Skeletal muscle cell (primary cell): ENCODE results near the gene SUPT20HL1.

Source experiments
- DNase-seq: peaks from one replicate; pipeline ENCODE4 v3.0.0-alpha.2; 2010; ENCODE audit warnings: low read depth
- H3K4me3 ChIP-seq: 2 replicates; pipeline ENCODE4 v1.5.1; 2011; ENCODE audit warnings: low read depth, mild to moderate bottlenecking, control low read depth, low read length, moderate library complexity

SUPT20HL1 gene

DNA sequence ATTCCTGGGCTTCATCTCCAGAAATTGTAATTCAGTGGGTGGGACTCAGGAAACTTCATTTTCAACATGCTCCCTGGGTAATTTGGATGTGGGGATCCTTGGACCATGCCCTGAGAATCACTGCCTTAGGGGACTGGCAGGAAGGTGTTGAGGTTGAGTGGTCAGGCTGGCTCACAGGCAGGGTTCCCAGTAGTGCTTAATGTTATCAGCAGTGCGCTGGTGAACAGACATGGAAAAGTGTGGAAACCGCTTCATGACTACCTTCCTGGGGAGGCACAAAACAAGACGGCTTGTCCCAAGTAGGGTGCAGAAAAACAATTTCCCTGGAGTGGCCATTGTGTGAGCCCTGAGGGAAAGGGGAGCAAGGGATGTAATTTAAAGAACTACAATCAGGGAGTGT lies 31.4 kb downstream of the SUPT20HL1 start:
- no peak overlapping the region for H3K4me3 ChIP-seq
- no peak for DNase-seq

DNA sequence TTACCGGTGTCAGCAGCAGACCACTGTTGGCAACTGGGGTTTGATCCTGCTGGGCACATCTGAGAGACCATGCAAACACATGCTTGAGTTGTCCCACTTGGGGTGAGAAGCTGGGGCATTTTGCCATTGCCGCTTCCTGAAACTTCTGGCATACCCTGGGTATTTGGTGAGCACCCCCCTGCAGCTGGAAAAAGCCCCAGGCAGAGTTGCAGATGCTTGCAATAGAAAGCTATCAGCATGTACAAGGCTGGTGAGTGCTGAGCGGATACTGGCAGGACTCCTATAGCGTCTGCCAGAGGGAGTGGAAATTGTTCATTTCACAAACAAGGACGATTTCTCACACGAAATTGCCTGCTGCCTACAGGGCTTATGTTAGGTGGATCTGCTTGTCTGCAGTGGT lies 32.3 kb downstream of the SUPT20HL1 start:
- DNase-seq: no peak

DNA sequence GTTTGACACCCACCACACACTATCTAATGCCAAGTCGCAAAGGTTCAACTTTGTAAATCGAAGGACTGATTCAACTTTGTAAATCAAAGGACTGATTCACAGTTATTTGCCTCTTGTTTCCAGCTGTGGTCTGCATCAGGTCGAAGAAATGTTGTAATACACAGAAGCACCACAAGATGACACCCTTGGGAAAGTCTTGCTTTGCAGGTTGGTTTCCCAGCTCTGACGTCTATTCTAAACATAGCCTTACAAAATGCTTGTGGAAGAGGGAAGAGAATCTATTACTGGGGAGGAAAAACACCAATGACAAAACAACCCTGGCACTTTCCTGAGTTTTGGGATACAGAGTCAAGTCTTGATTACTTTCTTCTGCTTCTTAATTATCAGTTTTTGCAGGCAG lies 35.3 kb downstream of the SUPT20HL1 start:
- no peak overlapping the region for H3K4me3 ChIP-seq
- peak; percentile 31 for DNase-seq

More for the DNA sequence above, 32.3 kb downstream of the SUPT20HL1 start:
- H3K4me3 ChIP-seq: no peak overlapping the region

DNA sequence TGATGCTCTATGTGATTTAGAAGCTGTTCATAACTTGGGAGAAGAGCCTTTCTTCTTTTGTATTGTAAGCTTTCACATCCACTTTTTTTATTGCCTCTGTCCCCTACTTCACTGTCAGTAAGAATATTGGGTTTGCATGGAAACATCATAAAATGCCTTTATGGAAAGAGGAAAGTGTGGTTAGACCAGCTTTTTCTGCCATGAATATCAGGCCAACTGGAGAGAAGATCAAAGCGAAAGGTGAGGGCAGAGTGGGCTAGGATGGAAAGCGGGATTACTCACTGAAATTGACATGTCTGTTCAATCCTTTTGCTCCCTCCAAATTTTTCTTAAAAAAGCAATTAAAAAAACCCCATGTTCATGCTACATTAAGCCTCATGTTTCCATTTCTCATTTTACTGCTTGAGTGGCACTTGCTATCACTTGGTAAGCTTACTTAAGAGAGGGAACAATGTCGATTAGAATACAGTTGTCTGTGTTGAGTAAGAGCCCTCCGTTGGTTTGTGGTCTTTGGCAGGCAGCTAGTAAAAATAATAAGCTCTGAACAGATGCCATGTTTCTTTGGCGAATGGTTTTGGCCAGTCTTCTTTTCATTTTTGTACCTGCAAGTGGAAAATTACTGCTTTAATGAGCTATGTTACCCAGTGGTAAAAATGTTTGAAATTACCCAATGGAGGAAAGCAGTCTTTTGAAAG lies 35.9 kb downstream of the SUPT20HL1 start:
- DNase-seq: peak; percentile 38
- no peak overlapping the region for H3K4me3 ChIP-seq

GRCh38 chrX:24396931-24397279 lies 36.5 kb downstream of the SUPT20HL1 start:
- H3K4me3 ChIP-seq: no peak overlapping the region
- DNase-seq: no peak

GRCh38 chrX:24398766-24399165 lies 38.3 kb downstream of the SUPT20HL1 start:
- no peak overlapping the region for H3K4me3 ChIP-seq
- peak; percentile 10 for DNase-seq

GRCh38 chrX:24399550-24399949 lies 39.1 kb downstream of the SUPT20HL1 start:
- DNase-seq: no peak
- H3K4me3 ChIP-seq: no peak overlapping the region

- DNase-seq: no peak
Observed at GRCh38 chrX:24405959-24406358, 45.5 kb downstream of the SUPT20HL1 start.

More at GRCh38 chrX:24405959-24406358, 45.5 kb downstream of the SUPT20HL1 start:
- H3K4me3 ChIP-seq: no peak overlapping the region
